GM18867 (cell line): ENCODE data around the gene TRAPPC3.
A peak's percentile ranks its signal among the peaks of the same experiment; 100 is the strongest.
"Not testable (repeated sequence)": the region's sequence is repeated elsewhere in the genome, so short reads cannot be mapped to it uniquely, and the experiment has no call there.

Experiments
- ATAC-seq: cut with Tn5 transposase; IDR thresholded peaks from one replicate; pipeline ENCODE4 v1.9.1; 2021; ENCODE audit warnings: mild to moderate bottlenecking, moderate library complexity; ENCODE audit not compliant: unreplicated experiment

Gene TRAPPC3

DNA sequence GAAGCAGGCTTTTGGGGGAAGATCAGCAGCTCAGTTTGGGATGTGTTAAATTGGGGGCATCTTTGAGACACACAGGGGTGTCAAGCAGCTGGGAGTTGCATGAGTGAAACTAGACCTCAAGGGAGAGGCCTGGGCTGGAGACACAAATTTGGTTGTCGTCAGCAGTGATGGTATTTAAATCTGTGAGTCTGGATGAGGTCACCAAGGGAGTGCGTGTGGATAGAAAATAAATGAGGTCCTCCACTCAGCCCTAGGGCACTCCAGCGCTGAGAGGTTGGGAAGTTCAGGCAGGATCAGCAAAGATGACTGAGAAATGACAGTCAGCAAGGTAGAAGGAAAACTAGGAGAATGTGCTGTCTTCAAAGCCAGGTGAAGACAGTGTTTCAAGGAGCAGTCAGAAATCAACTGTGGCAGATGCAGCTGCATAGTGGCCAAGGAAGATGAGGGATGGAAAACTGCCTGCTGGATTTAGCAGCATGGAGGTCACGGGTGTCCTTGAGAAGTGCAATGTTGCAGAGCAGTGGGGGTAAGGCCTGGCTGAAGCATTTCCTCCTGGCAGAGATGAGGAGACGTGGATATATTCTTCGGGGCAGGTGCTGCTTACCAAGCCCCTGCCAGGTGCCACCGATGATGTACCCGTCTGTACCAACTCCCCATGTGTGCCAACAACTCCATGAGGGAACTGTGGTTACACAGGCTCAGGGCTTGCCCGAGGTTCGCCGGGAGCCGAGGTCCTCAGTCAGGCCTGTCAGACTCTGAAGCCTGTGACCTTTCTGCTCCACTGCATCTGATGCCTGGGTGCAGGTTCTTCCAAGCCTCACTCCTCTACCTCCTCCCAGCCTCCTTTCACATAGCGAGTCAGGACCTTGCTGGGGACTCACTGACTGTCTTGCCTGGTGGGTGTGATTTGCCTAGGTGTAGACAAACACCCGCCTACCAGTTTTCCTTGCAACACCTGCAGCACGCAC lies 17.9 kb upstream of the TRAPPC3 start:
- ATAC-seq = no peak

DNA sequence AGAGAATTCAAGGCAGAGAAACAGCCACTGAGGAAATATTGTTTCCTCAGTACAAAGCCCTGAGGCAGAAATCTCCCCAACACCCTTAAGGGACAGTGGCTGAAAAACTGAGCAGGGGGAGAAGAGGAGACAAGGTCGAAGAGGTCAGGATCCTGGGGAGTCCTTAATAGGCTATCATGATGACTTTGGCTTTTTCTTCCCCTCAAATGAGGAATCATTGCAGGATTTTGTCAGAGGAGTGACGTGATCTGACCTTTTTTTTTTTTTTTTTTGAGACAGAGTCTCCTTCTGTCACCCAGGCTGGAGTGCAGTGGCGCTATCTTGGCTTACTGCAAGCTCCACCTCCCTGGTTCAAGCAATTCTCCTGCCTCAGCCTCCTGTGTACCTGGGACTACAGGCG lies 16.9 kb upstream of the TRAPPC3 start:
- ATAC-seq = no peak

DNA sequence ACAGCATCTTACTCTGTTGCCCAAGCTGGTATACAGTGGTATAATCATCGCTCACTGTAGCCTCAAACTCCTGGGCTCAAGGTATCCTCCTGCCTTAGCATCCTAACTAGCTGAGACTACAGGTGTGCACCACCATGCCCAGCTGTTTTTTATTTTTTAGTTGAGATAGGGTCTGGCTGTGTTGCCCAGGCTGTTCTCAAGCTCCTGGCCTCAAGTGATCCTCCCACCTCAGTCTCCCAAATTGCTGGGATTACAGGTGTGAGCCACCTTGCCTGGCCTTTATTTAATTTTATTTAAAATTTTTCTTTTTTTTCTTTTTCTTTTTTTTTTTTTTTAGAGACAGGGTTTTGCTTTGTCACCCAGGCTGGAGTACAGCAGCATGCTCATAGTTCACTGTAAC lies 15.9 kb upstream of the TRAPPC3 start:
- ATAC-seq = no peak

DNA sequence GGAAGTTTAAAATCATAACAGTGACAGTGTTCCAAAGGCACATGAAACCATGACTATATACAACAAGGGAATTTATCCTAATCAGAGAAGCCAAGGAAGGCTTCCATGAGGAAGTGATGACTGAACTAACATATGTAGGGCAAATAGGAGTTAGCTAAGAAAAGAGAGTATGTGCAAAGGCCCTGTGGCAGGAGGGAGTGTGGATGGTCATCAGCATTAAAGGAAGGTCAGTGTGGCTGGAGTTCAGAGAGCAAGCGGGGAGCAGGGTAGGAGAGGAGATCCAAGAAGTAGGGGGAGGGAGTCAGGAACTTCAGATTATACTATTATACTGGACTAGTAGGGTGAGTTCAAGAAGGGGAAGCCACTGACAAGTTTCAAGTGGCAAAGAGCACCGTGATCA lies 15.1 kb upstream of the TRAPPC3 start:
- no peak for ATAC-seq

DNA sequence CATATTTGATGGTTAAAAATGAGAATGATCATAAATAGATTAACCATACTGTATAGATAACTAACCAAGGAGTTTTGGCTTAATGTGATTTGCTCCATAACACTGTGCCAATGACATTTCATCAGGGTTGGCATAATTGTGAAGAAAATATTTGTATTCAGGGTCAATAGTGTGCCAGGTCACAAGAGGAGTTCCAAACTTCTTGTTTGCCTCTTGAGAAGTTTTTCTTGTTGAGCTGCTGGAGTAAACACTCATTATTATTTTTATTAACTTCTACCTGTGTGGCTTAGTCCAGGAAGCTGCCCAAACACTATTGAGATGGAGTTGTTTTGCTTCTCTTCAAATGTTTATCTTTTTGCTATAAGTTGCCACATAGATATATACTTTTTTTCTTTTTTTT lies 14.1 kb upstream of the TRAPPC3 start:
- ATAC-seq = no peak

DNA sequence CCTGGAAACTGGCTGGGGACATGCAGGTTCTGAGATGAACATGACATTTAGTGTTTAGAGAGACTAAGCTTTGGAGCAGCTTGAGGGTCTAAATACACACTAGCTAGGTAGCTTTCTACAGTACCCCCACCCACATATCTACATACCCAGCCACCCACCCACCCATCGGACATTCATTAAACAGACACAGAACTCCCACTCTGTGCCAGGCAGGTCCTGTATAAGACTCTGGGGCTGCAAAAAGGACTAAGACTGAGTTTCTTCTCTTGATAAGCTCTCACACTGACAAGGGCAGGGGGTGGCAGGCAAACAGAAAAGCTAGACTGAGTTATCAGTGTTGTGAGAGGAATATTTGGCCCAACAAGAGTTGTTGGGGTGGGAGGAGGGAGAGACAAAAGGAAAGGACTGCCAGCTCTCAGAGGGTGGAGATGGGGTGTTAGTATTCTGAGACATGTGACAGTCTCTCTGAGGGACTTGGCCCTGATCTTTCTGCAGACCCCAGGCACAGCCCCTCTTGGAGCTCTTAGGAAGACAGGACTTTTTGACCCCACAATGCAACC lies 13.5 kb upstream of the TRAPPC3 start:
- no peak for ATAC-seq

DNA sequence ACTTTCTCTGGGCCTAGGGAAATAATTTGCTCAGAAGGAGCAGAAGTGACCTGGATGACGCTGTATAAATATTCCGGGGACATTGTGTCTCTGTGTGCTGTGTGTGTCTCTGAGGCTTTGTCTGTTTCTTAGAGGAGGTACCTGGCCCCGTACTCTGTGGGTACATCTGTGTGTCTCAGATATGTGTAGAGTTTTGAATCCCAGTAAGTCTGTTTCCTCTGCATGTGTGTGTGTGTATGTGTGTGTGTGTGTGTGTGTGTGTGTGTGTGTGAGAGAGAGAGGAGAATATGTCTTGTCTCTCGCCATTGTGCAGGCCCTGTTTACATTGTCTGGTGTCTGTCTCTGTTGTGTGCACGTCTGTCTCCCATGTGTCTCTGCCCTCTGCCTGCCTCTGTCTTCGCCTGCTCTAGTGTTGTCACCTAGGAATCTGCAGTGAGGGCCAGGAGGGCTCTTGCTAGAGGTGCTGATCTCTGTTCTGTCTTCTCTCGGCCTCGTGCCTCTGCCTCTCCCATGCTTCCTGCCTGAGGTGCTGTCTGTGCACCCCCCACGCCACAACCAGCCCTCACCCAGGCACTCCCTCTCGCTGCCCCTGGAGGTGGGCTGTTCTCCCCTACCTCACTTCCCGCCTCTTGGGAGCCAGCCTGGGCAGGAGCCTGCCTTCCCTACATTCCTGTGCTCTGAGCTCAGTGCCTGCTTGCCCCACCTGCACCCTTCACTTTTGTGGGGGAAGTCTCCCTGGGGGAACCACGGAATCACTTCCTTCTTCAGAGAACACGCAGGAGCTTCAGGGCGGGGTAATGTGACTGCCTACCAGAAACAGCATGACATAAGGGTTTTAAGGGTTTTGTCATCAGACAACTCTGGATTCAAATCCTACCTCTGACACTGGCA lies 12.6 kb upstream of the TRAPPC3 start:
- ATAC-seq = no peak

DNA sequence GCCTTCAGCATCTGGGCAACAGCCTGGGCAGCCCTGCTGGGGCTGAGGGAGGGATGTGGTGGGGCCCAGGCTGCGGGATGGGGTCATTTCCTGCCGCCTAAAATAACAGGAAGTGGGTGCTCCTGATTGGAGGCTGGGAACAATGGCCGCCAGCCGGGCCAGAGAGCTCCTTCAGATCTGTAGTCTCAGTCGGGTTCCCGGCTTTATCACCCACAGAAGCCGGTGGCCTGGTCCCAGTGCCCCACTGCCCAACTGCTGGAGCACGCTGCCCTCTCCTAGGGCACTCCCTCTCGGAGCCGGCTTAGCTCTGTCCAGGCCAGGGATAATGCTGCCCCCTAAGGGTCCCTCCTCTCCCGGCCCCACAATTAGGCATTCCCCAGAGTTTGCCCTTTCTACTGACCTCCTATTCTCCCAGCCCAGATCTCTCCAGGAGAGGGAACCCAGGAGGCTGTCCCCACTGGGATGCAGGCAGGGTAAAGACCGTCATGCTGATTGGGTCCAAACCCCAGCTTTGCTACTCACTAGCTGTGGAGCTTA lies 11.7 kb upstream of the TRAPPC3 start:
- ATAC-seq = no peak

DNA sequence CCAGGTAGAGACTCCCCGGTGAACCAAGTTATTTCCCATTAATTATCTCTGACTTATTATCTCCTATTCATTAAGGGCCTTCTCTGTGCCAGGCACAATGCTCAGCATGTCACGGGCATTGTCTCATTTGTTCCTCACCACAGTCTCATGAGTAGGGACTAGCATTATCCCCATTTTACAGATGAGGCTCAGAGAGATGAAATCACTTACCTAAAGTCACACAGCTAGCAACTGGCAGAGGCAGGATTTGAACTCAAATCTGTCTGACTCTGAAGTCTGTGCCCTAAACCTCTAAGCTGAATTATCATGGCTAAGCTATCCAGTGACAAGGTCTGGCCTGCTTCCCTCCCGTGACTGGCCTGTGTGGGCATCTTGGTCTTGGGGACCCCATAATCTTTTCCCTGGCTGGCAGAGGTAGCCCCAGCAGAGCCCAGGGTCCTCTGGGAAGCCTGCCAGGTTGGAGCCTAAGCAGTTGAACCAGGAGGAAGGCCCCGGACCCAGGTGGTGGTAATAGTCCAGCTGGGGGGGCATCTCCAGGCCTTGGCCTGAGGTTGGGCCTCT lies 11.2 kb upstream of the TRAPPC3 start:
- ATAC-seq = no peak

DNA sequence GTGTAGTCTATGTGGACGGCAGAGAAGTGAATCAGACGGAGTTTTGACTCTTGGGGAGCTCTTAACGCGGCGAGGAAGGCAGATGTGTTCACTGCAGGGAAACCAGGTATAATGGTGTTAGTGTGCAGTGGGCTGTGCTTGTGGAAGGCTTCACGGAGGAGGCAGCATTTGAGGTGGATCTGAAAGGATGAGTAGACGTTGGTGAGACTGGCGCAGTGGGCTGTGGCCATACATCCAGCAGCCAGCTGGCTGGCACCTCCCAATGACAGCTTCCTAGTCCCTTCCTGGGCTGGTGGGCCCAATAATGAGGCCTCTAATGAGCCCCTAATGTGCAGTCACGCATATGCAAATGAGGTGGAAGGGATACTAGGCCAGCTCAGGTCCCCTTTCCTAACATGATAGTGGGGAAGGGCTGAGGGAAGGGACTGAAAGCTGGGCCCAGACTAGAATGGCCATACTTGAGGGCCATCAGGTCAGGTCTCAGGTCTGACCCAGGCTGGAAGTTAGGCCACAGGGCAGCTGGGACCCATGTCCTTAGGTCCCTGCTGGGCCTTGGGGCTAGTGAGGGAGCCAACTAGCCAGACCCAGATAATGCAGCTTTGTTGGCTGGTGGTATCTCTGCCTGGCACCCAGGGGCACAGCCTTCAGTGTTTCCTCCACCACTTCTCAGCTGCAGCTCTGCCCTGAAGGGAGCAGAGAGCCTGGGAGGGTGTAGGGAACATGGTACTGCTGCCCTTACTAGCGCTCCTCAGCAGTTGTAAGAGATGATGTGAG lies 10.5 kb upstream of the TRAPPC3 start:
- ATAC-seq = no peak

DNA sequence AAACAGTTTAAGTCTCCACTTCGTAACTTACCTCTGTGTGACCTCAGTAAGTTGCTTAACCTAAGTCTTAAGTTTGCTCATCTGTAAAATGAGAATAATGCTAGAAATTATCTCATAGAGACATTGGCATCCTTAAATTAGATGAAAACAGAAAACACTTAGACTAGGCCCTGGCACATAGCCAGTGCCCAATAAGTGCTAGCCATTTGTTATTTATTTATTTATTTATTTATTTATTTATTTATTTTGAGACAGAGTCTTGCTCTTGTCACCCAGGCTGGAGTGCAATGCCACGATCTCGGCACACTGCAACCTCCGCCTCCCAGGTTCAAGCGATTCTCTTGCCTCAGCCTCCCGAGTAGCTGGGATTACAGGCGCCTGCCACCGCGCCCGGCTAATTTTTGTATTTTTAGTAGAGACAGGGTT lies 9.6 kb upstream of the TRAPPC3 start:
- ATAC-seq = not testable (repeated sequence)

DNA sequence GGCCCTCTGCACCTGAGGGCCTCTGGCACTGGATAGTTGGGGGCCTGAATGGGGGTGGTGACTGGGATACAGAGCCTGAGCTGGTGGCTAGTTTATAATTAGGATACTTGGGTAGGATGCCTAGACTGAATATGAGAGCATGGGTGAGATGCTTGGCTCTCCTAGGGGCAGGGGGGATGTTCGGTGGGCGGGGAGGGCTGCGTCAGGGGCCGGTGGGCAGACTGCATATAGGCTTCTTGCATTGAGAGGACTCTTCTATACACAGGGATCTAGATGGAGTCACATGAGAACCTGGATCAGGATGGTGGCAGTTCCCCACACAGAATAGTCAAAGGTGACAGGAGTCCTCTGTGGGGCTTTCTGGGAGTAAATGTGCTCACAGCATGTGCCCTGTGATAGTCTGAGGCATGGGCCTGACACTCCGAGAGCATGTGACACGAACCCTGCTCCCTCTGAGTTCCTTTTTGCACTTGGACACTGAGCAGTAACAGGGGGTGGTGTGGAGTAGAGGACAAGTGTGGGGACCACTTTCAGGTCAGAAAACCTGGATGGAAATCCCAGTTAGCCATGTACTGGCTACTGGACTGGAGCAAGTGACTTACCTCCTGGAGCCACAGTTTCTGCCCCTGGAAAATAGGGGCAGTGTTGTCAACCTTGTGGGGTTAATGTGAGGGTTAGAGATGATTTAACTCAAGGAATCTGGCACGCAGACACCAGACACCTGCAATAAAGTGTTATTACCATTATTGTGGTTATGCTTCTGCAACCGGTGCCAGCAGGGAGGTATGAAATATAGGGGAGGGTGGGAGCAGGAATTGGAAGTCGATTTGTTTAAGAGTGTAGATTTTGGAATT lies 8.9 kb upstream of the TRAPPC3 start:
- no peak for ATAC-seq

DNA sequence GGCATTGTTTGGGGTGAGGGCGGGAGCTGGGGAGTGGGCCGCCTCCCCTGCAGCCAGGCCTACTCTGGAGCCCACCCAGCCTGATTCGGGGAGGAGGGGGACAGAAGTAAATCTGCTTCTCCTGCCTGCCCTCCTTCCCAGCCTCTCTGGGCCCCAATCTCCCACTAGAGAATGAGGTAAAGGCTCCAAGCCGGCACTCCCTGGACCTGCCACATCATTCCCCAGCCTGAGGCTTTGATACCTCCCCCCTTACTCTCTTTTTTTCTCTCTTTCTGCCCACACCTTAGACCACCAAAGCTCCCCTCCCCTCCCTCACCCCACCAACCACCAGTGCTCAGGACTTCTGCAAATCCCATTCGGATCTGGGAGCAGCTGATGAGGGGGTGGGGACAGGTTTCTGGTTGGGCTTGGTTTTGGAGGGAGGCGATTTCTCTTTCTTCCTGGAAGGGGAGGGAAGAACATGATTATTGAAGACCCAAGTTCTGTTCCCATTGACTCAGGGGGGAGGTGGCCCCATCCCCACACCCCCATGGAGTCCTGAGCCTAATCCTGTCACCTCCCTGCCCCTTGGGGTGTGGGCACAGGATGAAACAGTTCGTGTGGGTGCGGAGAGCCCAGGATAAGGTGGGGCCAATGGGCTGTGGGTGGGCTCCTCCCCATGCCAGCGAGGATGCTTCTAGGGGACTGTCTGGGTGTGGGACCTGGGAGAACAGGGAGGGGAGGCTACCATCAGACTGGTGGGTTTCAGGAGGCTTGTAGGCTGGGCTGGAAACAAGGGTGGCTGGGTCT lies 8.0 kb upstream of the TRAPPC3 start:
- no peak for ATAC-seq

DNA sequence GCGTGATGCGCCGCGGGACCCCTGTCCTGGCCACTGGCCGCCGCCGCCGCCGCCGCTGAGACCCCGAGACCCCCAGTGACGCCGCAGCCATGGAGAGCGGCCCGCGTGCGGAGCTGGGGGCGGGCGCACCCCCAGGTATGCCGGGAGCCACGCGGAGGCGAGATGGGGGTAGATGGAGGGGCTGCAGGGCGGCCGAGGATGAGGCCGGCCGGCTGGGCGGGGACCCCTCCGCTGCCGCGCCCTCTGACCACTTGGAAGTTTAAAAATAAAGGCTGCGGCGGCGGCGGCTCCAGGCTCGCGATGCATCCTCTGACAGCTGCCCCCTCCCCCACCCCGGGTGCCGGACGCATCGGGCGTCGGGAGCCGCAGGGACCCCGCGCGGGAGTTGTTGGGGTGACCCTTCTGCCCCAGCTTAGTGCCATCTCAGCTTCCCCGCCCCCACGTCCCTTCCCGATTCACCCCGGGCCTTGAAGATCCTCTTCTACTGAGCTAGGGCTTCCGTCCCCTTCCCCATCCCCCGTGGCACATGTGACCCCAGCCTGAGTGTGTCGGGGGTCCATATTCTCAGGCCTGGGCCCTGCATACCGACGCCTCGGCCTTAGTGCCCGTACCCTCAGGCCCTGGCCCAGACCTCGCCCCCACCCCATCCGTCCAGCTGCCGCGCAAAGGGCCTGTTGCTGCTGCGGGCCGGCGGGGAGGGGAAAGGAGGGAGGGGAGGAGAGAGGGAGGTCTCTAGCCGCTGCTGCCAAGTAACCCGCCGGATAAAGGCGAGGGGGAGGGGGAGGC lies 7.2 kb upstream of the TRAPPC3 start:
- no peak for ATAC-seq

DNA sequence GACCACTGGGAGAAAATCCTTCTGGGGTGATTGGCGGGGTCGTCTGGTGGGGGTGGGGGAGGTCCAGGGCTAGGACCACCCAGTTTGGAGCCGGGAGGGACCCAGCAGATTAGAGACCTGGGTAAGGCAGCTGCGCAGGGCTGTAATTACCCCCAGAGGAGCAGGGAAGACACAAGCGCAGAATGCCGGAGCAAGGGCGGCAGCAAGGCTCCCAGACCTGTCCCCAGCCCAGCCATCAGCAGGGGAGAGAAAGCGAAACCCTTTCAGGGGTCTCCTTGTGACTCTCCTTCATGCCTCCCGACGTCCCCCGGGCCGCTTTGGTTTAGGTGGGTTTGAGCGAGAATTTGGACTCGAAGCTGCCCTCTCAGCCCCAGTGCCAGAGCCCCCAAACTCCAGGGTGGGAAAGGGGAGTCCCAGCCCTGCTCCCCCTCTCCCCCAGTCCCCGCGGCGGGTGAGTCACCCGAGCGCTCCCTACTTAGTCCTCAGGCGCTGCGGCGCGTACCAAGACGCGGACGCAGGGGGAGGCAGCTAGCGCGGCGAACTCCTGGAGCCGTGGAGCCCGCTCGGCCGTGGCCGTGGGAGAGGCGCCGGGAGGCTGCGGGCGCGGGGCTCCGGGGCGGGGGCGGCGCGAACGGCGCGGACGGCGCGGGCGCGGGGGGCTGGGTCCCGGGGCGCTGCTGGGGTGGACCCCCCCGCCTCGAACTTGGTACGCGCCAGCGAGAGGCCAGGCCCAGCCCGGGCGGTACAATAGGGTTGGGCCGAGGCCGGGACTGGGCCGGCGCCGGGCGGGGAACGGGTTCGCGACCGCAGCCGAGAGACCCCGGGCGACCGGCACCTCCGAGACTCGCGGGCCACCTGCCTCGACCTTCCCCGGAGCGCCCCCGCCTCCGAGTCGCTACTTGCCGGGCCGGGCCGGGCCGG lies 6.4 kb upstream of the TRAPPC3 start, which contains the start of gene MAP7D1:
Gene MAP7D1, plus strand, starts transcription at position 753 of the 921 bp plus-strand sequence. CDS start 258 bp downstream, outside the sequence.
- ATAC-seq = peak; percentile 64

DNA sequence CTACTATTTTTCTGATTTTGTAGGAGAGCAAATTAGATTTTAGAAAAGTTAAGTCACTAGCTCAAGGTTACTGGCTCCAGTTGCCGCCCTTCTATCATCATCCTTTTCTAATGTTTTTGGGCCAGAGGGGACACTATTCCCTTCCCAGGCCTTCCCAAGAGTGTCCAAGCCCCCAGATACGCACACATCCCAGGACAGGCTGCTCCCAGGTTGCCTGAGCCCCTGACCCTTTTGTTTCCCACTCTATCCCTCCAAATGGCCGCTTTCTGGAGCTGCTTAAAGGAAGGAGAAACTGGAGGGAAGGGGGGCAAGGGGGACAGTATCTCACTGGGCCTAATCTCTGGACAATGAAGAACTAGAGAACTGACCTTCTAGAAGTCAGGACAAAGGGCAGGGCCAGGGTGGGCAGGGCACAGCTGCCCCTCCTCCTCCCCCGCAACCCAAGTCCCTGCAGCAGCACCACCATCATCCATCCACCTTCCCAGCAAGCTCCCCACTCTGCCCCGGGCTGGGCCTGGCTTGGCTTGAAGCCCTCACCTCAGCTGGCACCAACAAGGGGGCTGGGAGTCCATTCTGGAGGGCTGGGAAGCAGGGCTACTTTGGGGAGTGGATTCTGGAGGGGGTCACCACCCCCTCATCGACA lies 5.6 kb upstream of the TRAPPC3 start:
- no peak for ATAC-seq
